HEK293 (cell line): ENCODE data around the gene KCNK2.

Source experiments
- KLF16 ChIP-seq: fragments of 450-650 bp; formaldehyde crosslinking; IDR thresholded peaks from 2 replicates; pipeline ENCODE4 v1.5.1; 2017; ENCODE audit warnings: missing biosample characterization, missing genetic modification characterization
- ZBTB8A ChIP-seq: fragments of 450-650 bp; formaldehyde crosslinking; IDR thresholded peaks from 2 replicates; pipeline ENCODE4 v1.5.1; 2016; ENCODE audit warnings: missing biosample characterization, missing genetic modification characterization
- ZNF114 ChIP-seq: fragments of 450-650 bp; formaldehyde crosslinking; IDR thresholded peaks from 2 replicates; pipeline ENCODE4 v1.5.0; 2017; ENCODE audit warnings: missing biosample characterization, missing genetic modification characterization
- ZNF248 ChIP-seq: fragments of 450-650 bp; formaldehyde crosslinking; IDR thresholded peaks from 2 replicates; pipeline ENCODE4 v1.5.1; 2017; ENCODE audit warnings: missing biosample characterization, missing genetic modification characterization

GRCh38 chr1:215279682-215280081 lies 197.1 kb downstream of the KCNK2 start:
- TF ChIP-seq KLF16 (no peak), ZNF114 (tag by site-specific recombination) (no peak), ZNF248 (tag by site-specific recombination) (no peak), ZBTB8A (tag by site-specific recombination) (no peak)
